WTC11 (cell line): ENCODE data around the gene CHTF18.

ENCODE experiments used
- CREM ChIP-seq: sonication (generic); formaldehyde crosslinking; IDR thresholded peaks from 2 replicates; pipeline ENCODE4 v1.8.1; 2022; ENCODE audit warnings: mild to moderate bottlenecking, missing genetic modification reagents, moderate library complexity
- GABPB1 ChIP-seq: sonication (generic); formaldehyde crosslinking; IDR thresholded peaks from 2 replicates; pipeline ENCODE4 v1.8.1; 2023; ENCODE audit warnings: mild to moderate bottlenecking, missing genetic modification reagents
- NFYB ChIP-seq: sonication (generic); formaldehyde crosslinking; conservative IDR thresholded peaks from 2 replicates; pipeline ENCODE4 v1.8.0; 2022; ENCODE audit warnings: low read depth, missing genetic modification reagents
- TCF7 ChIP-seq: sonication (generic); formaldehyde crosslinking; IDR thresholded peaks from 2 replicates; pipeline ENCODE4 v1.8.0; 2022; ENCODE audit warnings: mild to moderate bottlenecking, low read depth, missing genetic modification reagents, moderate library complexity
- TP53 ChIP-seq: sonication (generic); formaldehyde crosslinking; IDR thresholded peaks from 2 replicates; pipeline ENCODE4 v1.8.1; 2023; ENCODE audit warnings: mild to moderate bottlenecking, missing genetic modification reagents
- ZNF423 ChIP-seq: fragments of 250-450 bp; sonication (Bioruptor Pico); IDR thresholded peaks from 2 replicates; pipeline ENCODE4 v2.1.2; 2022; ENCODE audit warnings: mild to moderate bottlenecking, moderate library complexity
- TF ChIP-seq, protein P1 (sequence below): fragments of 200-600 bp; IDR thresholded peaks from 2 replicates; pipeline ENCODE4 v1.8.0; 2022; ENCODE audit warnings: antibody characterized with exemption
- TF ChIP-seq, protein P2 (sequence below): fragments of 250-450 bp; sonication (Bioruptor Pico); IDR thresholded peaks from 2 replicates; pipeline ENCODE4 v2.1.2; 2022; ENCODE audit warnings: mild to moderate bottlenecking, moderate library complexity
- TF ChIP-seq, protein P3 (sequence below): sonication (generic); formaldehyde crosslinking; IDR thresholded peaks from 2 replicates; pipeline ENCODE4 v1.8.0; 2022; ENCODE audit warnings: mild to moderate bottlenecking, missing genetic modification reagents
- TF ChIP-seq, protein P4 (sequence below): sonication (generic); formaldehyde crosslinking; IDR thresholded peaks from 2 replicates; pipeline ENCODE4 v1.8.1; 2022; ENCODE audit warnings: mild to moderate bottlenecking, moderate library complexity, missing genetic modification reagents

- TF ChIP-seq NFYB (CRISPR knock-in tag) (no peak), TP53 (no peak), ZNF423 (CRISPR knock-in tag) (no peak), CREM (CRISPR knock-in tag) (no peak), TCF7 (no peak), GABPB1 (CRISPR knock-in tag) (no peak)
- TF ChIP-seq, protein P1, sequence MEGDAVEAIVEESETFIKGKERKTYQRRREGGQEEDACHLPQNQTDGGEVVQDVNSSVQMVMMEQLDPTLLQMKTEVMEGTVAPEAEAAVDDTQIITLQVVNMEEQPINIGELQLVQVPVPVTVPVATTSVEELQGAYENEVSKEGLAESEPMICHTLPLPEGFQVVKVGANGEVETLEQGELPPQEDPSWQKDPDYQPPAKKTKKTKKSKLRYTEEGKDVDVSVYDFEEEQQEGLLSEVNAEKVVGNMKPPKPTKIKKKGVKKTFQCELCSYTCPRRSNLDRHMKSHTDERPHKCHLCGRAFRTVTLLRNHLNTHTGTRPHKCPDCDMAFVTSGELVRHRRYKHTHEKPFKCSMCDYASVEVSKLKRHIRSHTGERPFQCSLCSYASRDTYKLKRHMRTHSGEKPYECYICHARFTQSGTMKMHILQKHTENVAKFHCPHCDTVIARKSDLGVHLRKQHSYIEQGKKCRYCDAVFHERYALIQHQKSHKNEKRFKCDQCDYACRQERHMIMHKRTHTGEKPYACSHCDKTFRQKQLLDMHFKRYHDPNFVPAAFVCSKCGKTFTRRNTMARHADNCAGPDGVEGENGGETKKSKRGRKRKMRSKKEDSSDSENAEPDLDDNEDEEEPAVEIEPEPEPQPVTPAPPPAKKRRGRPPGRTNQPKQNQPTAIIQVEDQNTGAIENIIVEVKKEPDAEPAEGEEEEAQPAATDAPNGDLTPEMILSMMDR = no peak
- TF ChIP-seq, protein P2, sequence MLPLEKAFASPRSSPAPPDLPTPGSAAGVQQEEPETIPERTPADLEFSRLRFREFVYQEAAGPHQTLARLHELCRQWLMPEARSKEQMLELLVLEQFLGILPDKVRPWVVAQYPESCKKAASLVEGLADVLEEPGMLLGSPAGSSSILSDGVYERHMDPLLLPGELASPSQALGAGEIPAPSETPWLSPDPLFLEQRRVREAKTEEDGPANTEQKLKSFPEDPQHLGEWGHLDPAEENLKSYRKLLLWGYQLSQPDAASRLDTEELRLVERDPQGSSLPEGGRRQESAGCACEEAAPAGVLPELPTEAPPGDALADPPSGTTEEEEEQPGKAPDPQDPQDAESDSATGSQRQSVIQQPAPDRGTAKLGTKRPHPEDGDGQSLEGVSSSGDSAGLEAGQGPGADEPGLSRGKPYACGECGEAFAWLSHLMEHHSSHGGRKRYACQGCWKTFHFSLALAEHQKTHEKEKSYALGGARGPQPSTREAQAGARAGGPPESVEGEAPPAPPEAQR (CRISPR knock-in tag) = no peak
- TF ChIP-seq, protein P3, sequence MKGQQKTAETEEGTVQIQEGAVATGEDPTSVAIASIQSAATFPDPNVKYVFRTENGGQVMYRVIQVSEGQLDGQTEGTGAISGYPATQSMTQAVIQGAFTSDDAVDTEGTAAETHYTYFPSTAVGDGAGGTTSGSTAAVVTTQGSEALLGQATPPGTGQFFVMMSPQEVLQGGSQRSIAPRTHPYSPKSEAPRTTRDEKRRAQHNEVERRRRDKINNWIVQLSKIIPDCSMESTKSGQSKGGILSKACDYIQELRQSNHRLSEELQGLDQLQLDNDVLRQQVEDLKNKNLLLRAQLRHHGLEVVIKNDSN = no peak
- TF ChIP-seq, protein P4, sequence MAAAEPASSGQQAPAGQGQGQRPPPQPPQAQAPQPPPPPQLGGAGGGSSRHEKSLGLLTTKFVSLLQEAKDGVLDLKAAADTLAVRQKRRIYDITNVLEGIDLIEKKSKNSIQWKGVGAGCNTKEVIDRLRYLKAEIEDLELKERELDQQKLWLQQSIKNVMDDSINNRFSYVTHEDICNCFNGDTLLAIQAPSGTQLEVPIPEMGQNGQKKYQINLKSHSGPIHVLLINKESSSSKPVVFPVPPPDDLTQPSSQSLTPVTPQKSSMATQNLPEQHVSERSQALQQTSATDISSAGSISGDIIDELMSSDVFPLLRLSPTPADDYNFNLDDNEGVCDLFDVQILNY = no peak
These were observed 8.1 kb upstream of the CHTF18 start for GRCh38 chr16:780296-780695.
